OCI-LY1 (cell line): ENCODE results near the gene STK24.

Experiments used
- H2AFZ ChIP-seq: fragments of 200-600 bp; sonication (generic), shearing (Covaris generic); 2 replicates; pipeline ENCODE4 v1.6.0; 2014; ENCODE audit warnings: antibody characterized with exemption, mild to moderate bottlenecking, low read length
- H3F3A ChIP-seq: fragments of 200-600 bp; sonication (generic), shearing (Covaris generic); 2 replicates; pipeline ENCODE4 v1.6.0; 2014; ENCODE audit warnings: mild to moderate bottlenecking, antibody characterized with exemption, low read length, moderate library complexity; ENCODE audit not compliant: insufficient read depth
- H3K27ac ChIP-seq: fragments of 200-600 bp; sonication (generic); 2 replicates; pipeline ENCODE4 v1.5.1; 2014; ENCODE audit warnings: low read length, mixed run types, mild to moderate bottlenecking, low read depth; ENCODE audit not compliant: poor library complexity, severe bottlenecking
- H3K27me3 ChIP-seq: fragments of 200-600 bp; sonication (generic); 2 replicates; pipeline ENCODE4 v1.6.0; 2014; ENCODE audit warnings: antibody characterized with exemption, mild to moderate bottlenecking, low read length, moderate library complexity; ENCODE audit not compliant: insufficient read depth
- H3K36me3 ChIP-seq: fragments of 200-600 bp; sonication (generic); 2 replicates; pipeline ENCODE4 v1.6.1; 2014; ENCODE audit warnings: mild to moderate bottlenecking, antibody characterized with exemption, low read length, moderate library complexity, mixed read lengths; ENCODE audit not compliant: insufficient read depth
- H3K4me1 ChIP-seq: fragments of 200-600 bp; sonication (generic); 2 replicates; pipeline ENCODE4 v1.5.1; 2014; ENCODE audit warnings: mild to moderate bottlenecking, low read length, moderate library complexity; ENCODE audit not compliant: insufficient read depth, severe bottlenecking
- H3K4me2 ChIP-seq: fragments of 200-600 bp; sonication (generic), shearing (Covaris generic); 2 replicates; pipeline ENCODE4 v1.6.1; 2014; ENCODE audit warnings: low read length
- H3K4me3 ChIP-seq: fragments of 200-600 bp; sonication (generic); 2 replicates; pipeline ENCODE4 v1.5.1; 2014; ENCODE audit warnings: low read length, low read depth, mild to moderate bottlenecking, mixed read lengths; ENCODE audit not compliant: poor library complexity, severe bottlenecking
- H3K79me2 ChIP-seq: fragments of 200-600 bp; shearing (Covaris generic); 2 replicates; pipeline ENCODE4 v1.6.1; 2016; ENCODE audit warnings: mixed run types, low read length, mixed read lengths; ENCODE audit not compliant: insufficient read depth
- H3K9ac ChIP-seq: fragments of 200-600 bp; sonication (generic), shearing (Covaris generic); 2 replicates; pipeline ENCODE4 v1.6.1; 2014; ENCODE audit warnings: mild to moderate bottlenecking, low read length, mixed read lengths
- H3K9me2 ChIP-seq: fragments of 200-600 bp; sonication (generic), shearing (Covaris generic); 2 replicates; pipeline ENCODE4 v1.6.1; 2014; ENCODE audit warnings: low read depth, mild to moderate bottlenecking, low read length, mixed read lengths
- H3K9me3 ChIP-seq: fragments of 200-600 bp; shearing (Covaris generic); 2 replicates; pipeline ENCODE4 v1.6.1; 2014; ENCODE audit warnings: low read length, mixed read lengths
- H4K20me1 ChIP-seq: fragments of 200-600 bp; sonication (generic), shearing (Covaris generic); 2 replicates; pipeline ENCODE4 v1.6.0; 2016; ENCODE audit warnings: mild to moderate bottlenecking, low read length; ENCODE audit not compliant: insufficient read depth
- CTCF ChIP-seq: fragments of 200-600 bp; sonication (generic), shearing (Covaris generic); IDR thresholded peaks from 2 replicates; pipeline ENCODE4 v1.5.1; 2017; ENCODE audit warnings: mild to moderate bottlenecking, antibody characterized with exemption, low read length, moderate library complexity, mixed read lengths
- EZH2 ChIP-seq: fragments of 200-600 bp; sonication (generic), shearing (Covaris generic); IDR thresholded peaks from 2 replicates; pipeline ENCODE4 v1.8.0; 2017; ENCODE audit warnings: borderline replicate concordance, mixed run types, mild to moderate bottlenecking, antibody characterized with exemption, low read length, moderate library complexity, mixed read lengths

The STK24 gene

DNA sequence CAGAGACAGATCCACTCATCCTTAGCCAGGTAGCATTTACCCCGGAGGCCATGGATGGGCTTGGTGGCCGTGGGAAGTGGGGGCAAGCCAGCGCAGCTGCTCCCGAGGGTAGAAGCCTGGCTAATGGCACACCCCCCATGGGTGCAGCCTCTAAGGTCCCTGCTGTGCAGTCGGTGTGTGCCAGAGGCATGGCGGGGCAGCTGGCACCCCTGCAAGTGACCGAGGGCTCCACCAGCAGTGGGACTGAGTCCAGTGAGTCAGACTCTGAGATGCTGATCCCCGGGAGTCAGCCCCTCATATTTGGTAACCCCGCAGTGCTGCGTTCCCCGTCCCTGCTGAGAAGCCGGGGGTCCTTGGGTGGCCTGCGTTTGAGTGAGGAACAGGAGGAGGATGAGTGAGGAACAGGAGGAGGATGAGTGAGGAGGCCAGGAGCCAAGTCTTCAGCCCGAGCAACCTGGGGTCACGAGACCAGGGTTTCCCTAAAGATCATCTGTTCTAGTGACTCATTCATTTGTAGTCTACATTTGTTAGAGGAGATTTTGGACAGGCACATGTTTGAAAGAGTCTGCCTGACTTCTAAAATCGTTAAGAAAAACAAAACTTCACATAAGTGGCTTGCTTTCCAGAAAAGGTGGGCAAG, 180.7 kb downstream of the STK24 start:
- no peak for TF ChIP-seq CTCF
- no peak for TF ChIP-seq EZH2

More for the DNA sequence above, 180.7 kb downstream of the STK24 start:
- no peak overlapping the region for H3K9ac ChIP-seq
- no peak overlapping the region for H3K4me2 ChIP-seq
- no peak overlapping the region for H3K4me3 ChIP-seq
- H2AFZ ChIP-seq = no peak overlapping the region
- H3K9me3 ChIP-seq = no peaks in the 10 kb centered on the region
- H3K27me3 ChIP-seq = no peaks in the 10 kb centered on the region; the same call in 1 of the 2 replicates
- no peaks in the 10 kb centered on the region for H3K36me3 ChIP-seq
- H3F3A ChIP-seq = no peaks in the 10 kb centered on the region
- H3K27ac ChIP-seq = no peak overlapping the region
- no peaks in the 10 kb centered on the region for H3K9me2 ChIP-seq
- H3K4me1 ChIP-seq = no peaks in the 10 kb centered on the region
- H4K20me1 ChIP-seq = no peaks in the 10 kb centered on the region
- H3K79me2 ChIP-seq = no peaks in the 10 kb centered on the region
